GM19328 (cell line): ENCODE measurements around the gene TMPRSS4.
A peak's percentile ranks its signal among the peaks of the same experiment; 100 is the strongest.

Source experiments
- ATAC-seq: cut with Tn5 transposase; IDR thresholded peaks from one replicate; pipeline ENCODE4 v1.9.1; 2021; ENCODE audit warnings: mild to moderate bottlenecking, moderate library complexity; ENCODE audit not compliant: unreplicated experiment

TMPRSS4 gene

DNA sequence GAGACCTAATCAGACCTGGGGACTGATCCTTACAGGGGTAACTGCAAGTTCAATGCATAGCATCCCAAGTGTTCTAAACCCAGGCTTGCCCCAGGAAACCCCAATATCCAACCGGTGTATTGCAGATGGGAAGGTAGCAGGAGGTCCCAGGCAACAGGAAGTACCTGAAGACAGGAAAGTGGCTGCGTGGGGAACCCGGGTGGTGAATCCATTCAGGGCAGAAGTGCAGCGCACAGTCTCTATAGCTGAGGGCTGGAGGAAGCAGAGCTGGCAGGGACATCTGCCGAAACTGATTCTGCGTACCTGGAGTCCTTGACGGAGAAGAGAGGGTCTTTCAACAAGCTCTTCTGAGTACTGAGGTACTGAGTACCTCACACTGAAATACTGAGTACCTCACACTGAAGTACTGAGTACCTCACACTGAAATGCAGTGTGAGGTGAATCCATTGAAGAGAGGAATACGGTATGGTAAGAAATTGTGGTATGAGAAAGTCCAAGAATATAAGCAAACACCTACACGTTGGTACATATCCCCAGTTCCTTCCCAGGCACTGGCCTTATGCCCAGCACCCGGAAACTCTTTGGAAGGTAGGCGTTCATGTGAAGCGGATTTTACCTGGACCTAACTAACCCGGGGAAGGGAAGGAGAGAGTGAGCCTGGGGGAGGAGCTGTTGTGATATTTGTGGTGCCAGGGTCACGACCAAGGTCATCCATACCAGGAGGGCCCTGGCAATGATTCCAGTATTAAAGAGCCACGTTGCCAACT lies 55.7 kb downstream of the TMPRSS4 start:
- ATAC-seq = no peak

GRCh38 chr11:118133816-118134215 lies 56.9 kb downstream of the TMPRSS4 start:
- ATAC-seq = no peak

DNA sequence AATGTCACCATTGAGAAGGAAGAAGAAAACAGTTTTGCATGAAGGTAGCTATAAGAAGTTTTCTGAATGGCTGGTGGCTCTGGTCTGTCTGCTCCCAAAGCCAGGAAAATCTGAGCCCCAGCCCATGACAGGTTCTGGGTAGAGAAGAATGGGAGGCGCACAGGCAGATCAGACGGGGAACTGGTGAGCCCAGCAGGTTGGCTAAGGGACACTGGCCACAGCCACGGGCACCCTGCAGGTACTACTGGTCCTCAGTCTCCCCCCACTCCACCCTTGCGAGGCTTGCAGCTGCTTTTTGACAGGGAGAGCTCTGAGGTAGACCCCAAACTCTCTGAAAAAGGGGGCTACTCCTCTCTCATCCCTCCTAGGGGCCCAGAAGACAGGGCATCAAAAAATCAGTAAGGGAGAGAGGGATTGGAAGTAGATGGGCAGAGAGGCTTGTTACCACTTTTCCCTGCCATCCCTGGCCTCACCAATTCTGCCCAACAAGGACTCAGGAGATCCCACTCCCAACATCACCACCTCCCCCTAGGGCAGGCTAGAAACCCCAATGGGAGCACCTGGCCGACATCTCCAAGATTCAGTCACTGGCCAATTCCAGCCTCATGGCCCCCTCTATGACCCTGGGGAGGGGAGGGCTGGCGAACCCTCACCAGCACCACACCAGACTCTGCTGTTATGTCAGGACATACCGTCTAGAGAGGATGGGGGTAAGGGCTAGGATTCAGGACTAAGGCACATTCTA lies 58.3 kb downstream of the TMPRSS4 start:
- no peak for ATAC-seq

- ATAC-seq = no peak
Observed at GRCh38 chr11:118135796-118136165, 58.9 kb downstream of the TMPRSS4 start.

GRCh38 chr11:118136341-118136740 lies 59.5 kb downstream of the TMPRSS4 start:
- no peak for ATAC-seq

DNA sequence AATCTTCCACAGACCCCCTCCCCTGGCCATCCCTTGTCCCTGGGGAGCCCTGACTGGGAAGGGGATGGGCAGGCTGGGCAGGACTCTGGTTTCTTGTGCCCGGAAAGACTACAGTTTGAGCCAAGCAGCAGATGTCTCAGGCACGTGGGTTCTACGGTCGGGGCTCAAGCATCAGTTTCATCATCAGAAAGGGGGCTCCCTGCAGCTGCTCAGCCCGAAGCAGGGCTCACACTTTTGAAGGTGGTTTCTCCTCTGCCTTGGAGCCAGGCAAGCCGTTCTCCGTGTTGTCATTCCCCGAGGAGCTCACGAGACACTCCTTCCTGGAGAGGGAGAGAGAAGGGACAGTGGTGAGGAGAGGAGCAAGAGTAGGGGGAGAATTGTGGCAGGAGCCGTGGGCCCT lies 59.9 kb downstream of the TMPRSS4 start:
- ATAC-seq = no peak

- ATAC-seq = no peak
Observed at GRCh38 chr11:118138839-118139420, 62.1 kb downstream of the TMPRSS4 start.

DNA sequence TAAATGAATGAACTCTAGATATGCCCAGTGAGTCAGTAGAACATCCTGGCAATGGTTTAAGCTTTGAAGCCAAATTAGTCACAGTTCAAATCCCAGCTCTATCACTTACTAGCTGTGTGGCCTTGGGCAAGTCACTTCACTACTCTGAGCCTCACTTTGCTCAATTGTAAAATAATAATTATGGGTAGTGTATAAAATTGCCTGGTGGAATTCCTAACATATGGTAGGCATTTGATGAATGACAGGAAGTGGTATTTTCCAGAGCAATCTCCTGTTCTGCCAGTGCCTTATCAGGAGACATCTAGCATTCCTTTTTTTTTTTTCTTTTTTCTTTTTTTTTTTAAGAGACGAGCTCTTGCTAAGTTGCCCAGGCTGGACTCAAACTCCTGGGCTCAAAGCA lies 62.7 kb downstream of the TMPRSS4 start:
- no peak for ATAC-seq

DNA sequence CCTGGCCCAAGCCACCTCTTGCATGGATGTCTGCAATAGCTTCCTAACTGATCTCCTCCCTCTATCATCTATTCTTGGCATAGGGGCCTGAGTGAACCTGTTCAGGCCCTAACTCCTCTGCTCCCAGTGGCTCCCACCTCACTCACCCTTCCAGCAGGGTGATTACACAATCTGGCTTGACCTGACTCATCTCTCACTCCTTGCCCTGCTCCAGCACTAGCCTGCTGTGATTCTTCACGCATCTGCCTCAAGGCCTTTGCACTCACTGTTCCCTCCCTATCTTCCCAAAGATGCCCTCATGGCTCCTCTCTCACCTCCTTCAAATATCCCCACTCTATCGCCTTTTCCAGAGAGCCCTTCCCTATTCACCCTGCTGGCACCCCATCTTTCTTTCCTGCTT lies 65.2 kb downstream of the TMPRSS4 start:
- ATAC-seq = no peak

- no peak for ATAC-seq
Observed at GRCh38 chr11:118142809-118143208, 65.9 kb downstream of the TMPRSS4 start.

GRCh38 chr11:118143661-118144185 lies 66.8 kb downstream of the TMPRSS4 start:
- no peak for ATAC-seq

DNA sequence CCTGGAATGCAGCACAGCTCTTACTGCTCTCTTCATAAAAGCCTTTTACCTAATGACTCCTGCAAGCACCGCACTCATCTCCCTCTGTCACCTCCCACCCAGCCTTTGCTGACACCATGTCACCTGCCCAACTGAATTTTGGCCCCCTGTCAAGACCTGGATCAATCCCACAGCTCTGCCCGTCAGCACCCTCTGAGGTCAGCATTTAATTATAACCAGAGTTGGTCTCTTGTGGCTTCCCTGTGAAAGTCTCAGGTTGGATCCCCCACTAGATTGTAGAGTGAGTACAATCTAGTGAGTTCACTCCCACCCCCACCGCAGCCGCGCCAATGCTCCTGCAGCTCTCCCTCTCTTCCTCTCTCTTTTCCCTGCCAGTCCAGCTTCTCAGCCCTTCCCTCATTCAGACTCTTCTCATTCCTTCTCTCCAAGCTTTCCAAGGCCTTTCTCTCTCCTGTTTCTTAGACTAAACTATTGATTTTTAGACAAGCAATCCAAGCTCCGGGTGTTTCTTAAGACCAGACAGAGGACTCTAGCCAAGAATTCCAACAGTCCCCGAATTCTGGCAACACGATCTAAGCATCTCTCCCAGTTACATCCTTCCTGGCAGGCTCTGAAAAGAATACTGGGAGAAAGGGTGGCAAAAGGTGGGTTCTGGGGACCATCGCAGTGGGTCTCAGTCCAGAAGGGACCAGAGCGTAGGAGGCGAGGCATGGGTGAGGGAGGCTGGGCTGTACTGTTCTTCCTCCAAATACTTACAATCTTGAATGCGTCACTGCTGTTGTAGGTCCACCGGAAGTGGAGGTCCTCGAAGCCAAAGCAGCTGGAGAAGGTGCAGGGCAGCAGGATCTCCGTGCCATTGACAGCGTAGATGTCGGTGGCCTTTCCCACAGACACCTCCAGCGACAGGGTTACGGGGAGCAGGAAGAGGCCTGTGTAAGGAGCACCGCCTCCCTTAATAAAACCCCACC lies 67.7 kb downstream of the TMPRSS4 start:
- no peak for ATAC-seq

GRCh38 chr11:118145285-118146227 lies 68.7 kb downstream of the TMPRSS4 start:
- ATAC-seq = peak; percentile 66

DNA sequence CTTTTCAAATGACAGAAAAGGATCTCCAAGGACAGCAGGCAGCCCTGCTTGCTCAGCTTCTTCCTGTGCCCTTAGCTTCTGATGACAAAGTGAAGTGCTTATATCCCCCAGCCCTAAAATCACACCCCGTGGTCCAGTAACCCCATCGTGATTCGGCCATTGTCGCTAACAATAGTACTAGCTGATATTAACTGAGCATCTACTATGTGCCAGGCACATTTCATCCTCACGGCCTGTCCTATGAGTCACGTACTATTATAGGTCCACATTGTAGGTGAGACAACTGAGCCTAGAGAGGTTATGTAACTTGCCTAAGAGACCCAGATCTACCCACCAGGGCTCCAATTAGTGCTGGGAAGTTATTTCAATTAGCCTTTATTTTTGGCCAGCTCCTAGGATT lies 69.7 kb downstream of the TMPRSS4 start:
- ATAC-seq = no peak

- no peak for ATAC-seq
Observed at GRCh38 chr11:118147502-118147901, 70.6 kb downstream of the TMPRSS4 start.

DNA sequence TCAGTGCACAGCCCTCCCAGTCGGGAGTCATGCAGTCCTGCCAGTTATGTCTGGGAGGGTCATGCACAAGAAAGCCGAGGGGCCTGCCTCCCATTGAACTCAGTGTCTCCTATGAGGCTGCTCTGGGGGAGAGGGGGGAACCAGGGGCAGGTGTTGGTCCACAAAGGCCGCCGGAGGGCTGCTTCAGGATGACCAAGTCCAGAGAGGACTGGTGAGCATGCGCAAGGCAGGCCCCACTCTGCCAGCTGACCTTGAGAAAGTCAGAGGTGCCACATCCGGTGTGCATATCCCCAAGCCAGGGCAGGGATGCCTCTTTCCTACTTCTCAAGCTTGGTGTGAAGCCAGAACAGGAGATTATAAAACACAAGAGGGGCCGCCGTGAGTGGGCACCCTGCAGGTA lies 71.4 kb downstream of the TMPRSS4 start:
- ATAC-seq = no peak

- ATAC-seq = no peak
Observed at GRCh38 chr11:118148856-118149255, 72.0 kb downstream of the TMPRSS4 start.

DNA sequence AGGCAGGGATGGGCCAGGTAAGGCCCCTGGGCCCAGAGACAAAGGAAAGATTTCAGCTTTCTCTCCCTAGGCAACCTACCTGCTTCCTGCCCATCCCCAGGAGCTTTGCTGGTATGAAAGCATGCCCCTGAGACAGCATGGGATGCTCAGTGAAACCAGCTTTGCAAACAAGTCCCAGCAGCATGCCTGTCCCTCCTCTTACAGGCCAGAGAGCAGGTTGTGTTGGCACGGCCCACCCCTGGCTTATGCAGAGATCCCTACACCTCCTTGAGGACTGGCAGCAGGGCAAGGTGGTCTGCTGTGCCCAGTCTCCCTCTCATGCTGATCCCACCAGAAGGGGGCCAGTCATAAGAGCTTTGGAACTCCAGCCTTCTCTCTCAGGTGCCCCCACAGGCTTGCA lies 72.6 kb downstream of the TMPRSS4 start:
- no peak for ATAC-seq

- ATAC-seq = no peak
Observed at GRCh38 chr11:118151431-118151830, 74.6 kb downstream of the TMPRSS4 start.
